ENCODE results near the gene LGMN.

LGMN gene

DNA sequence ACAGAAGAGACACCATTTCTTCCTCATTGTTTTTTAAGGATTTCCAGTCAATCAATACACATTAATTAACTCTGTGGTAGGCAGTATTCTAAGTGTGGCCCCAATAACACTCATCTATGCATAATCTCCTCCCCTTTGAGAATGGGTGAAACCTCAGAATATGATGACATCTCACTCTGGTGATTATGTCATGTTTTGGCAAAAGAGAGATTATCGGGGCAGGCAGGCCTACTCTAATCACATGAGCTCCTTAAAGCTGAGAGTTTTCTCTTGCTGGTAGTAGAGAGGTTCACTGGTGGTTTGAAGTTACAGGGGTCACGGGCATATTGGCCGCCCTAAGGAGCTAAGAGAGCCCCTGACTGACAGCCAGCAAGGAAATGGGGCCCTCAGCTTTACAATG, 7.1 kb upstream of the LGMN start (continued):
- TF ChIP-seq, protein P1, sequence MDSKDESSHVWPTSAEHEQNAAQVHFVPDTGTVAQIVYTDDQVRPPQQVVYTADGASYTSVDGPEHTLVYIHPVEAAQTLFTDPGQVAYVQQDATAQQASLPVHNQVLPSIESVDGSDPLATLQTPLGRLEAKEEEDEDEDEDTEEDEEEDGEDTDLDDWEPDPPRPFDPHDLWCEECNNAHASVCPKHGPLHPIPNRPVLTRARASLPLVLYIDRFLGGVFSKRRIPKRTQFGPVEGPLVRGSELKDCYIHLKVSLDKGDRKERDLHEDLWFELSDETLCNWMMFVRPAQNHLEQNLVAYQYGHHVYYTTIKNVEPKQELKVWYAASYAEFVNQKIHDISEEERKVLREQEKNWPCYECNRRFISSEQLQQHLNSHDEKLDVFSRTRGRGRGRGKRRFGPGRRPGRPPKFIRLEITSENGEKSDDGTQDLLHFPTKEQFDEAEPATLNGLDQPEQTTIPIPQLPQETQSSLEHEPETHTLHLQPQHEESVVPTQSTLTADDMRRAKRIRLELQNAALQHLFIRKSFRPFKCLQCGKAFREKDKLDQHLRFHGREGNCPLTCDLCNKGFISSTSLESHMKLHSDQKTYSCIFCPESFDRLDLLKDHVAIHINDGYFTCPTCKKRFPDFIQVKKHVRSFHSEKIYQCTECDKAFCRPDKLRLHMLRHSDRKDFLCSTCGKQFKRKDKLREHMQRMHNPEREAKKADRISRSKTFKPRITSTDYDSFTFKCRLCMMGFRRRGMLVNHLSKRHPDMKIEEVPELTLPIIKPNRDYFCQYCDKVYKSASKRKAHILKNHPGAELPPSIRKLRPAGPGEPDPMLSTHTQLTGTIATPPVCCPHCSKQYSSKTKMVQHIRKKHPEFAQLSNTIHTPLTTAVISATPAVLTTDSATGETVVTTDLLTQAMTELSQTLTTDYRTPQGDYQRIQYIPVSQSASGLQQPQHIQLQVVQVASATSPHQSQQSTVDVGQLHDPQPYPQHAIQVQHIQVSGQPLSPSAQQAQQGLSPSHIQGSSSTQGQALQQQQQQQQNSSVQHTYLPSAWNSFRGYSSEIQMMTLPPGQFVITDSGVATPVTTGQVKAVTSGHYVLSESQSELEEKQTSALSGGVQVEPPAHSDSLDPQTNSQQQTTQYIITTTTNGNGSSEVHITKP (tag by site-specific recombination; IDR thresholded peaks at IDR 0.05): peak; percentile 85
- TF ChIP-seq EGR2 (tag by site-specific recombination; IDR thresholded peaks at IDR 0.05; ENCODE audit: low read depth): no peak

DNA sequence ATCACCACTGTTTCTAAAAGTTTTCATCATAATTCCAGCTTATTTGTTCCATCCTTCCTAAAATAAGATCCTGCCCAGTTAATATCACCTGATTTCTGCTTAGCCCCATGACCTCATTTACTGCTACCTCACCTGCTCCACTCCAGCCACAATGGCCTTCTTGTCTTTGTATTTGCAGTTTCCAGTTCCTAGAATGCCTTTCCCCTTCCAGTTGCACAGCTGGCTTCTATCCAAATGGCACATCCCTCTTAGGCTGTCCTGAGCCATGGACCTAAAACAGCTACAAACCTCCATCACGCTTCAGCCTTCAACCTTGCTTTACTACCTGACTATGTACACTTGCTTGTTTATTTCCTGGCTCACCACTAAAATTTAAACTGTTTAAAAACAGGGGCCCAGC, 6.5 kb upstream of the LGMN start:
- Histone ChIP-seq H3K9me3 (ENCODE audit: control insufficient read depth, insufficient read depth, low read depth, low read length) (no peaks in the 10 kb centered on the region), H3K27ac (ENCODE audit: extremely low read depth, low read depth, low read length) (no peak overlapping the region), H3K36me3 (ENCODE audit: control insufficient read depth in 2 of 2, insufficient read depth in 1 of 2, low read length in 2 of 2) (no peaks in the 10 kb centered on the region), H3K4me1 (ENCODE audit: control insufficient read depth, insufficient read depth, low read length) (no peaks in the 10 kb centered on the region), H3K4me3 (ENCODE audit: low read depth, low read length) (no peak overlapping the region)
- TF ChIP-seq, protein P2, sequence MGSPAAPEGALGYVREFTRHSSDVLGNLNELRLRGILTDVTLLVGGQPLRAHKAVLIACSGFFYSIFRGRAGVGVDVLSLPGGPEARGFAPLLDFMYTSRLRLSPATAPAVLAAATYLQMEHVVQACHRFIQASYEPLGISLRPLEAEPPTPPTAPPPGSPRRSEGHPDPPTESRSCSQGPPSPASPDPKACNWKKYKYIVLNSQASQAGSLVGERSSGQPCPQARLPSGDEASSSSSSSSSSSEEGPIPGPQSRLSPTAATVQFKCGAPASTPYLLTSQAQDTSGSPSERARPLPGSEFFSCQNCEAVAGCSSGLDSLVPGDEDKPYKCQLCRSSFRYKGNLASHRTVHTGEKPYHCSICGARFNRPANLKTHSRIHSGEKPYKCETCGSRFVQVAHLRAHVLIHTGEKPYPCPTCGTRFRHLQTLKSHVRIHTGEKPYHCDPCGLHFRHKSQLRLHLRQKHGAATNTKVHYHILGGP (tag by site-specific recombination; IDR thresholded peaks at IDR 0.05): peak; percentile 95
- TF ChIP-seq ZNF366 (tag by site-specific recombination; conservative IDR thresholded peaks at IDR 0.05): no peak
- no peak for TF ChIP-seq OSR2 (tag by site-specific recombination; IDR thresholded peaks at IDR 0.05)
- ChIA-PET CTCF (interaction anchor here (0.7 kb wide), 1 partner anchor 11 kb away, joined by 3 read pairs; no protein-coding TSS in a partner anchor), POLR2A (no interaction called here)

DNA sequence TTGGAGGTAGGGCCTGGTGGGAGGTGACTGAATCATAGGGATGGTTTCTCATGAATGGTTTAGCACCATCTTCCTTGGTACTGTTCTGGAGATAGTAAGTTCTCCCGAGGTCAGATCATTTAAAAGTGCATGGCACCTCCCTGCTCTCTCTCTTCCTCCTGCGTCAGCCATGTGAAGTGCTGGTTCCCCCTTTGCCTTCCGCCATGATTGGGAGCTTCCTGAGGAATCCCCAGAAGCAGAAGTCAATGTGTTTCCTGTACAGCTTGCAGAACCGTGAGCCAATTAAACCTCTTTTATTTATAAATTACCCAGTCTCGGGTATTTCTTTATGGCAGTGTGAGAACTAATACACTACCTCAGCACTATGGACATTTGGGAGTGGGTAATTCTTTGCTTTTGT, 4.8 kb upstream of the LGMN start:
- ChIA-PET POLR2A (no interaction called here), CTCF (interaction anchor here (0.7 kb wide), 1 partner anchor 725 kb away, joined by 4 read pairs; no protein-coding TSS in a partner anchor)
- TF ChIP-seq, protein P3, sequence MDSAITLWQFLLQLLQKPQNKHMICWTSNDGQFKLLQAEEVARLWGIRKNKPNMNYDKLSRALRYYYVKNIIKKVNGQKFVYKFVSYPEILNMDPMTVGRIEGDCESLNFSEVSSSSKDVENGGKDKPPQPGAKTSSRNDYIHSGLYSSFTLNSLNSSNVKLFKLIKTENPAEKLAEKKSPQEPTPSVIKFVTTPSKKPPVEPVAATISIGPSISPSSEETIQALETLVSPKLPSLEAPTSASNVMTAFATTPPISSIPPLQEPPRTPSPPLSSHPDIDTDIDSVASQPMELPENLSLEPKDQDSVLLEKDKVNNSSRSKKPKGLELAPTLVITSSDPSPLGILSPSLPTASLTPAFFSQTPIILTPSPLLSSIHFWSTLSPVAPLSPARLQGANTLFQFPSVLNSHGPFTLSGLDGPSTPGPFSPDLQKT (IDR thresholded peaks at IDR 0.05; ENCODE audit: borderline replicate concordance, low read depth, low read length): no peak
- TF ChIP-seq ZNF16 (tag by site-specific recombination; IDR thresholded peaks at IDR 0.05; ENCODE audit: low read depth) (no peak), ZNF530 (tag by site-specific recombination; IDR thresholded peaks at IDR 0.05; ENCODE audit: low read depth) (no peak), ZNF629 (tag by site-specific recombination; IDR thresholded peaks at IDR 0.05) (no peak), ZBTB7A (tag by site-specific recombination; IDR thresholded peaks at IDR 0.05; ENCODE audit: low read depth) (no peak), ZNF549 (tag by site-specific recombination; IDR thresholded peaks at IDR 0.05) (no peak)
- TF ChIP-seq, protein P4, sequence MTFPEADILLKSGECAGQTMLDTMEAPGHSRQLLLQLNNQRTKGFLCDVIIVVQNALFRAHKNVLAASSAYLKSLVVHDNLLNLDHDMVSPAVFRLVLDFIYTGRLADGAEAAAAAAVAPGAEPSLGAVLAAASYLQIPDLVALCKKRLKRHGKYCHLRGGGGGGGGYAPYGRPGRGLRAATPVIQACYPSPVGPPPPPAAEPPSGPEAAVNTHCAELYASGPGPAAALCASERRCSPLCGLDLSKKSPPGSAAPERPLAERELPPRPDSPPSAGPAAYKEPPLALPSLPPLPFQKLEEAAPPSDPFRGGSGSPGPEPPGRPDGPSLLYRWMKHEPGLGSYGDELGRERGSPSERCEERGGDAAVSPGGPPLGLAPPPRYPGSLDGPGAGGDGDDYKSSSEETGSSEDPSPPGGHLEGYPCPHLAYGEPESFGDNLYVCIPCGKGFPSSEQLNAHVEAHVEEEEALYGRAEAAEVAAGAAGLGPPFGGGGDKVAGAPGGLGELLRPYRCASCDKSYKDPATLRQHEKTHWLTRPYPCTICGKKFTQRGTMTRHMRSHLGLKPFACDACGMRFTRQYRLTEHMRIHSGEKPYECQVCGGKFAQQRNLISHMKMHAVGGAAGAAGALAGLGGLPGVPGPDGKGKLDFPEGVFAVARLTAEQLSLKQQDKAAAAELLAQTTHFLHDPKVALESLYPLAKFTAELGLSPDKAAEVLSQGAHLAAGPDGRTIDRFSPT (tag by site-specific recombination; IDR thresholded peaks at IDR 0.05): no peak
- TF ChIP-seq, protein P5, sequence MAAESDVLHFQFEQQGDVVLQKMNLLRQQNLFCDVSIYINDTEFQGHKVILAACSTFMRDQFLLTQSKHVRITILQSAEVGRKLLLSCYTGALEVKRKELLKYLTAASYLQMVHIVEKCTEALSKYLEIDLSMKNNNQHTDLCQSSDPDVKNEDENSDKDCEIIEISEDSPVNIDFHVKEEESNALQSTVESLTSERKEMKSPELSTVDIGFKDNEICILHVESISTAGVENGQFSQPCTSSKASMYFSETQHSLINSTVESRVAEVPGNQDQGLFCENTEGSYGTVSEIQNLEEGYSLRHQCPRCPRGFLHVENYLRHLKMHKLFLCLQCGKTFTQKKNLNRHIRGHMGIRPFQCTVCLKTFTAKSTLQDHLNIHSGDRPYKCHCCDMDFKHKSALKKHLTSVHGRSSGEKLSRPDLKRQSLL (tag by site-specific recombination; IDR thresholded peaks at IDR 0.05): no peak
- no peaks in the 10 kb centered on the region for H3K36me3 ChIP-seq (ENCODE audit: control insufficient read depth in 2 of 2, insufficient read depth in 1 of 2, low read length in 2 of 2)
- H3K4me1 ChIP-seq (ENCODE audit: control insufficient read depth, insufficient read depth, low read length): no peaks in the 10 kb centered on the region
- H3K9me3 ChIP-seq (ENCODE audit: control insufficient read depth, insufficient read depth, low read depth, low read length): no peaks in the 10 kb centered on the region
- H3K4me3 ChIP-seq (ENCODE audit: low read depth, low read length): no peak overlapping the region
- no peak overlapping the region for H3K27ac ChIP-seq (ENCODE audit: extremely low read depth, low read depth, low read length)

Measured in HEK293 (cell line).